ENCODE measurements around the gene SSH2. TPM values are rescaled to one million over a fixed set of nuclear protein-coding genes. Genes with fewer than 3 reads are reported as not detected.

Gene SSH2
- total and polyA plus RNA-seq, 4 donors, result 7.5 to 14.1 (median 11.2) TPM

DNA sequence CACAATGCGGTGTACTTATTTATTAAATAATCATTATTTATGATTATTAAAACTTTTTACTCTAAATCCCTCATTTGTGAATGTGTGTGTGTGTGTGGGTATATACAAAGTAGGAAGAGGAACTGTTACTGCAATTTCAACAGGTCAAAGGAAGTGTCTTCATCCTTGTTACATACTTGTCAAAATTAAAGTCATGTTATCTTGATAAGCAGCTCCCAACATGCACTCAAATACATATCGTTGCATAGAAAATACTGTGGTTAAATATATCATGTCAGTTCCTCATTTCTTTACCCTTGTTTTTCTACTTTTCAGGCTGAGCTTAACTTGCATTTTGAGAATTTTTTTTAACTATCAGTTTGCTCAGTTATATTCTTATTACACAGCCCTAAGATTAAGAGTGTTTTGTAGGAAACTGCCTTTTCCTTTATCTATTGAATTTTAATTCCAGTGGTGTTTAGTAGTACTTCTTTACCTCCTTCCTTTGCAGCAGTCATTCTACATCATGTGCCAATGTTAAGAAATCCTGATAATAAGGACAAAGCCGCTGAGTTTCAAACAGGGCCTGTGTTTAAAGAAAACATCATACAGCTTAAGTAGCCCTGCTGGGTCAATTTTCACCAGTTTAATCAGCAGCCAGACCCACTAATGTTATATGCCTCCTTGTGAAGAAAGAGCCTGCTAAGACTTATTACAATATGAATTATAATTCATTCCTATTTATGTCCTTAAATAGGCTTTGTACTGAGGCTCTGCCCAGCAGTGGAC is 18.6 kb upstream of the SSH2 start:
- no peak for DNase-seq (ENCODE audit: low spot score)
- no peak overlapping the region for H3K4me3 ChIP-seq (ENCODE audit: low read depth in 1 of 3, low read length in 3 of 3)
- 67% methylated on average over 3 of the region's 3 CpGs for WGBS
- no peaks in the 10 kb centered on the region for H3K27me3 ChIP-seq (ENCODE audit: control insufficient read depth in 4 of 4, insufficient read depth in 4 of 4, low read length in 3 of 4)
- no peak overlapping the region for H3K27ac ChIP-seq (ENCODE audit: low read depth in 1 of 2, low read length in 2 of 2)
- H3K4me1 ChIP-seq (ENCODE audit: control insufficient read depth in 4 of 4, insufficient read depth in 4 of 4, low read length in 3 of 4), result no peaks in the 10 kb centered on the region
- no peaks in the 10 kb centered on the region for H3K9me3 ChIP-seq (ENCODE audit: control insufficient read depth in 4 of 4, low read length in 3 of 4)
- no peaks in the 10 kb centered on the region for H3K36me3 ChIP-seq (ENCODE audit: control insufficient read depth in 4 of 4, insufficient read depth in 3 of 4, low read depth in 1 of 4, low read length in 3 of 4)
- TF ChIP-seq, protein P1, sequence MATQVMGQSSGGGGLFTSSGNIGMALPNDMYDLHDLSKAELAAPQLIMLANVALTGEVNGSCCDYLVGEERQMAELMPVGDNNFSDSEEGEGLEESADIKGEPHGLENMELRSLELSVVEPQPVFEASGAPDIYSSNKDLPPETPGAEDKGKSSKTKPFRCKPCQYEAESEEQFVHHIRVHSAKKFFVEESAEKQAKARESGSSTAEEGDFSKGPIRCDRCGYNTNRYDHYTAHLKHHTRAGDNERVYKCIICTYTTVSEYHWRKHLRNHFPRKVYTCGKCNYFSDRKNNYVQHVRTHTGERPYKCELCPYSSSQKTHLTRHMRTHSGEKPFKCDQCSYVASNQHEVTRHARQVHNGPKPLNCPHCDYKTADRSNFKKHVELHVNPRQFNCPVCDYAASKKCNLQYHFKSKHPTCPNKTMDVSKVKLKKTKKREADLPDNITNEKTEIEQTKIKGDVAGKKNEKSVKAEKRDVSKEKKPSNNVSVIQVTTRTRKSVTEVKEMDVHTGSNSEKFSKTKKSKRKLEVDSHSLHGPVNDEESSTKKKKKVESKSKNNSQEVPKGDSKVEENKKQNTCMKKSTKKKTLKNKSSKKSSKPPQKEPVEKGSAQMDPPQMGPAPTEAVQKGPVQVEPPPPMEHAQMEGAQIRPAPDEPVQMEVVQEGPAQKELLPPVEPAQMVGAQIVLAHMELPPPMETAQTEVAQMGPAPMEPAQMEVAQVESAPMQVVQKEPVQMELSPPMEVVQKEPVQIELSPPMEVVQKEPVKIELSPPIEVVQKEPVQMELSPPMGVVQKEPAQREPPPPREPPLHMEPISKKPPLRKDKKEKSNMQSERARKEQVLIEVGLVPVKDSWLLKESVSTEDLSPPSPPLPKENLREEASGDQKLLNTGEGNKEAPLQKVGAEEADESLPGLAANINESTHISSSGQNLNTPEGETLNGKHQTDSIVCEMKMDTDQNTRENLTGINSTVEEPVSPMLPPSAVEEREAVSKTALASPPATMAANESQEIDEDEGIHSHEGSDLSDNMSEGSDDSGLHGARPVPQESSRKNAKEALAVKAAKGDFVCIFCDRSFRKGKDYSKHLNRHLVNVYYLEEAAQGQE (IDR thresholded peaks at IDR 0.05), result no peak
- no peak for TF ChIP-seq FOXA1 (IDR thresholded peaks at IDR 0.05)
- TF ChIP-seq GABPA (IDR thresholded peaks at IDR 0.05 in 1 of 2, conservative IDR thresholded peaks at IDR 0.05 in 1 of 2), result no peak
- no peak for TF ChIP-seq HNF4A (conservative IDR thresholded peaks at IDR 0.05)
- no peak for TF ChIP-seq HNF4G (IDR thresholded peaks at IDR 0.05)
- TF ChIP-seq NR2F2 (IDR thresholded peaks at IDR 0.05), result no peak
- no peak for TF ChIP-seq JUND (IDR thresholded peaks at IDR 0.05)
- no peak for TF ChIP-seq EGR1 (IDR thresholded peaks at IDR 0.05; ENCODE audit: low read depth in 2 of 2)
- TF ChIP-seq, protein P2, sequence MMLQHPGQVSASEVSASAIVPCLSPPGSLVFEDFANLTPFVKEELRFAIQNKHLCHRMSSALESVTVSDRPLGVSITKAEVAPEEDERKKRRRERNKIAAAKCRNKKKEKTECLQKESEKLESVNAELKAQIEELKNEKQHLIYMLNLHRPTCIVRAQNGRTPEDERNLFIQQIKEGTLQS (IDR thresholded peaks at IDR 0.05), result no peak
- H3K9ac ChIP-seq (ENCODE audit: low read depth in 1 of 2, low read length in 2 of 2), result no peak overlapping the region

DNA sequence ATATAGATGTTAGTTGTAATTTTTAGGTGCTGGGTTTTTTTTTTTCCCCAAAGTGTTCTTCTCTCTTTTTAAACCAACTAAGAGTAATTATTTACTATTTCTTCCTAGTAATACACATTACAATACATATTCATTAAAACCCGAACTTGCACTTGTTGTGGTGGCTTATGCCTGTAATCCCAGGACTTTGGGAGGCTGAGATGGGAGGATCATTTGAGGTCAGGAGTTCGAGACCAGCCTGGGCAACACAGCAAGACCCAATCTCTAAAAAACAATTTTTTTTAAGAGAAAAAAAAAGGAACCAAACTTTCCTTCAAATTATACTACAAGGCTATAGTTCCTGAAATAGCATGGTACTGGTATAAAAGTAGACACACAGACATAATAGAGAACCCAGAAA is 15.3 kb upstream of the SSH2 start:
- no peak for TF ChIP-seq NR2F2 (IDR thresholded peaks at IDR 0.05)
- no peak for TF ChIP-seq EGR1 (IDR thresholded peaks at IDR 0.05; ENCODE audit: low read depth in 2 of 2)
- no peak for TF ChIP-seq FOXA2 (IDR thresholded peaks at IDR 0.05)
- no peak for TF ChIP-seq RAD21 (IDR thresholded peaks at IDR 0.05)
- TF ChIP-seq HNF4A (conservative IDR thresholded peaks at IDR 0.05), result no peak
- no peak for TF ChIP-seq GABPA (IDR thresholded peaks at IDR 0.05 in 1 of 2, conservative IDR thresholded peaks at IDR 0.05 in 1 of 2)
- TF ChIP-seq, protein P2 (IDR thresholded peaks at IDR 0.05), result no peak
- TF ChIP-seq, protein P3, sequence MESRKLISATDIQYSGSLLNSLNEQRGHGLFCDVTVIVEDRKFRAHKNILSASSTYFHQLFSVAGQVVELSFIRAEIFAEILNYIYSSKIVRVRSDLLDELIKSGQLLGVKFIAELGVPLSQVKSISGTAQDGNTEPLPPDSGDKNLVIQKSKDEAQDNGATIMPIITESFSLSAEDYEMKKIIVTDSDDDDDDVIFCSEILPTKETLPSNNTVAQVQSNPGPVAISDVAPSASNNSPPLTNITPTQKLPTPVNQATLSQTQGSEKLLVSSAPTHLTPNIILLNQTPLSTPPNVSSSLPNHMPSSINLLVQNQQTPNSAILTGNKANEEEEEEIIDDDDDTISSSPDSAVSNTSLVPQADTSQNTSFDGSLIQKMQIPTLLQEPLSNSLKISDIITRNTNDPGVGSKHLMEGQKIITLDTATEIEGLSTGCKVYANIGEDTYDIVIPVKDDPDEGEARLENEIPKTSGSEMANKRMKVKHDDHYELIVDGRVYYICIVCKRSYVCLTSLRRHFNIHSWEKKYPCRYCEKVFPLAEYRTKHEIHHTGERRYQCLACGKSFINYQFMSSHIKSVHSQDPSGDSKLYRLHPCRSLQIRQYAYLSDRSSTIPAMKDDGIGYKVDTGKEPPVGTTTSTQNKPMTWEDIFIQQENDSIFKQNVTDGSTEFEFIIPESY (IDR thresholded peaks at IDR 0.05), result no peak
- WGBS, result 89% methylated on average over 2 of the region's 2 CpGs
- H3K27me3 ChIP-seq (ENCODE audit: control insufficient read depth in 4 of 4, insufficient read depth in 4 of 4, low read length in 3 of 4), result no peaks in the 10 kb centered on the region
- H3K4me1 ChIP-seq (ENCODE audit: control insufficient read depth in 4 of 4, insufficient read depth in 4 of 4, low read length in 3 of 4), result no peaks in the 10 kb centered on the region
- no peak overlapping the region for H3K4me3 ChIP-seq (ENCODE audit: low read depth in 1 of 3, low read length in 3 of 3)
- H3K27ac ChIP-seq (ENCODE audit: low read depth in 1 of 2, low read length in 2 of 2), result no peak overlapping the region
- H3K9me3 ChIP-seq (ENCODE audit: control insufficient read depth in 4 of 4, low read length in 3 of 4), result no peaks in the 10 kb centered on the region
- H3K9ac ChIP-seq (ENCODE audit: low read depth in 1 of 2, low read length in 2 of 2), result no peak overlapping the region
- no peak for DNase-seq (ENCODE audit: low spot score)
- no peaks in the 10 kb centered on the region for H3K36me3 ChIP-seq (ENCODE audit: control insufficient read depth in 4 of 4, insufficient read depth in 3 of 4, low read depth in 1 of 4, low read length in 3 of 4)
